NK-92 (cell line): ENCODE data around the gene DIP2B.
A peak's percentile ranks its signal among the peaks of the same experiment; 100 is the strongest.
"Not testable (repeated sequence)": the region's sequence is repeated elsewhere in the genome, so short reads cannot be mapped to it uniquely, and the experiment has no call there.

Experiments used
- DNase-seq: peaks from one replicate; lab custom pipeline; 2025; ENCODE audit not compliant: unreplicated experiment; lab: John Stamatoyannopoulos, UW

Gene DIP2B

GRCh38 chr12:50504798-50505674, at the start of gene DIP2B:
Gene DIP2B (plus strand): TSS chr12:50504985. CDS start chr12:50505141, 156 bp downstream.
- peak; percentile 63 for DNase-seq

- DNase-seq, result no peak
These were observed 46.2 kb upstream of the DIP2B start for GRCh38 chr12:50458606-50459005.

- no peak for DNase-seq
These were observed 37.3 kb upstream of the DIP2B start for GRCh38 chr12:50467439-50467838.

- DNase-seq, result no peak
These were observed 27.4 kb upstream of the DIP2B start for GRCh38 chr12:50477241-50477832.

GRCh38 chr12:50482571-50482970, 22.2 kb upstream of the DIP2B start:
- DNase-seq, result no peak

GRCh38 chr12:50483488-50483887, 21.3 kb upstream of the DIP2B start:
- no peak for DNase-seq

- DNase-seq, result no peak
These were observed 16.0 kb upstream of the DIP2B start for GRCh38 chr12:50488801-50489200.

GRCh38 chr12:50498119-50498518, 6.7 kb upstream of the DIP2B start:
- DNase-seq, result not testable (repeated sequence)

GRCh38 chr12:50505675-50506530, 1.1 kb downstream of the DIP2B start:
- DNase-seq, result no peak

- no peak for DNase-seq
These were observed 2.1 kb downstream of the DIP2B start for GRCh38 chr12:50506753-50507473.

GRCh38 chr12:50507474-50507838, 2.7 kb downstream of the DIP2B start:
- DNase-seq, result no peak

- no peak for DNase-seq
These were observed 3.1 kb downstream of the DIP2B start for GRCh38 chr12:50507930-50508329.

GRCh38 chr12:50508414-50508813, 3.6 kb downstream of the DIP2B start:
- DNase-seq, result no peak

GRCh38 chr12:50508970-50509663, 4.3 kb downstream of the DIP2B start:
- DNase-seq, result no peak

- no peak for DNase-seq
These were observed 9.9 kb downstream of the DIP2B start for GRCh38 chr12:50514526-50515276.

- no peak for DNase-seq
These were observed 10.8 kb downstream of the DIP2B start for GRCh38 chr12:50515587-50515986.

GRCh38 chr12:50517421-50518048, 12.8 kb downstream of the DIP2B start:
- no peak for DNase-seq

GRCh38 chr12:50518090-50518489, 13.3 kb downstream of the DIP2B start:
- no peak for DNase-seq

- no peak for DNase-seq
These were observed 14.6 kb downstream of the DIP2B start for GRCh38 chr12:50519353-50519752.
